LNCaP clone FGC (cell line): ENCODE results near the gene SPEF1.

Experiments
- DNase-seq: peaks from one replicate; pipeline ENCODE4 v3.0.0-alpha.2; 2011; ENCODE audit warnings: low read depth
- H3K4me3 ChIP-seq: 2 replicates; pipeline ENCODE4 v1.5.1; 2011; ENCODE audit warnings: mild to moderate bottlenecking, low read depth, low read length, control low read depth
- TF ChIP-seq, protein P1 (sequence below): IDR thresholded peaks from 2 replicates; pipeline ENCODE4 v1.5.1; 2012; ENCODE audit warnings: mild to moderate bottlenecking; ENCODE audit not compliant: control insufficient read depth, insufficient read depth; ENCODE audit errors: extremely low read depth

Gene SPEF1

DNA sequence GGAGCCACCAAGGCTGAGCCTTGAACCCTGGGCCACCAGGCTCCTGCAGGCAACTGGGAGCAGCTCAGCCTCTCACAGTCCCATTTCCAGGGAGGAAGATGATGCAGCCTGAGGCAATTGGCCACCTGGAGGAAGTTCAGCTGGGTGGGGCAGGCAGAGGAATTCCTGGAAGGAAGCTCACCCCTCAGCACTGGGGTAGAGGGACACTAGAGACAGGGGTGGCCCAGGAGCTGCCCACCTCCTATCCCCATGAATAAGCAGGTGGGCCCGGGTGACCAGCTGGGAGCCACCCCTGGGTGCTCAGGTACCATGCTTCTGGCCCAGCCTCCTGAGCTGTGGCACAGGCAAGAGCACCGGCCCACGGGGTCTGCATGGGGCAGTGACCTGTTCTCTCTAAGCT, 52.4 kb downstream of the SPEF1 start:
- no peak overlapping the region for H3K4me3 ChIP-seq
- TF ChIP-seq, protein P1, sequence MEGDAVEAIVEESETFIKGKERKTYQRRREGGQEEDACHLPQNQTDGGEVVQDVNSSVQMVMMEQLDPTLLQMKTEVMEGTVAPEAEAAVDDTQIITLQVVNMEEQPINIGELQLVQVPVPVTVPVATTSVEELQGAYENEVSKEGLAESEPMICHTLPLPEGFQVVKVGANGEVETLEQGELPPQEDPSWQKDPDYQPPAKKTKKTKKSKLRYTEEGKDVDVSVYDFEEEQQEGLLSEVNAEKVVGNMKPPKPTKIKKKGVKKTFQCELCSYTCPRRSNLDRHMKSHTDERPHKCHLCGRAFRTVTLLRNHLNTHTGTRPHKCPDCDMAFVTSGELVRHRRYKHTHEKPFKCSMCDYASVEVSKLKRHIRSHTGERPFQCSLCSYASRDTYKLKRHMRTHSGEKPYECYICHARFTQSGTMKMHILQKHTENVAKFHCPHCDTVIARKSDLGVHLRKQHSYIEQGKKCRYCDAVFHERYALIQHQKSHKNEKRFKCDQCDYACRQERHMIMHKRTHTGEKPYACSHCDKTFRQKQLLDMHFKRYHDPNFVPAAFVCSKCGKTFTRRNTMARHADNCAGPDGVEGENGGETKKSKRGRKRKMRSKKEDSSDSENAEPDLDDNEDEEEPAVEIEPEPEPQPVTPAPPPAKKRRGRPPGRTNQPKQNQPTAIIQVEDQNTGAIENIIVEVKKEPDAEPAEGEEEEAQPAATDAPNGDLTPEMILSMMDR: no peak
- DNase-seq: no peak

DNA sequence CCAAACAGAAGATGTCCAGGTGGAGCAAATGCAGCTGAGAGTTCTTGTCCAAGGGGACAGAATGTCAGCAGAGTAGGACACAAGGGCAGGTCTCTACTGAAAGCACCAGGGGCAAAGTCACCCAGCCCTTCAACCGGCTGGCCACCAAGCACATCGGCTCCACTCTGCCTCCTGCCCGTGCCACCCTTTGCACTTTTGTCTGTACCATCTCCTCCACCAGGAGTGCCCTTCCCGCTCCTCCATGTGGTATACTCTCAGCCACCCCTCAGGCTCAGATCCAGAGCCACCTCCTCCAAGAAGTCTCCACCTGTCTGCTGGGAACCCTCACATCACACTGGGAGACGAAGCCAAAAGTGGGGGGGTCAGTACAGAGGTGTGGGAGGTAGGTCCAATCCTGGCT, 52.9 kb downstream of the SPEF1 start:
- no peak for DNase-seq
- H3K4me3 ChIP-seq: no peak overlapping the region
- TF ChIP-seq, protein P1: no peak
